Measurements from ENCODE around the gene DDX46.
"Not testable (repeated sequence)": the region's sequence is repeated elsewhere in the genome, so short reads cannot be mapped to it uniquely, and the experiment has no call there.

The DDX46 gene

GRCh38 chr5:134758504-134759341 is at the start of gene DDX46:
TSS of gene DDX46 (plus strand) at chr5:134758779. CDS start at chr5:134758939, 160 bp downstream.
- TF ChIP-seq CTCF (IDR thresholded peaks at IDR 0.05; ENCODE audit: low read depth, low read length), result peak; percentile 68
- DNase-seq (ENCODE audit: extremely low read depth, low read depth), result peak; percentile 61

- no peak for TF ChIP-seq CTCF (IDR thresholded peaks at IDR 0.05; ENCODE audit: low read depth, low read length)
- DNase-seq (ENCODE audit: extremely low read depth, low read depth), result no peak
These were observed 44.5 kb upstream of the DDX46 start for GRCh38 chr5:134714120-134714519.

- DNase-seq (ENCODE audit: extremely low read depth, low read depth), result no peak
- no peak for TF ChIP-seq CTCF (IDR thresholded peaks at IDR 0.05; ENCODE audit: low read depth, low read length)
These were observed 44.0 kb upstream of the DDX46 start for GRCh38 chr5:134714541-134714940.

- not testable (repeated sequence) for DNase-seq (ENCODE audit: extremely low read depth, low read depth)
These were observed 43.1 kb upstream of the DDX46 start for GRCh38 chr5:134715466-134715865.

GRCh38 chr5:134724872-134725271 is 33.7 kb upstream of the DDX46 start:
- no peak for TF ChIP-seq CTCF (IDR thresholded peaks at IDR 0.05; ENCODE audit: low read depth, low read length)

GRCh38 chr5:134732819-134733218 is 25.8 kb upstream of the DDX46 start:
- TF ChIP-seq CTCF (IDR thresholded peaks at IDR 0.05; ENCODE audit: low read depth, low read length), result no peak
- no peak for DNase-seq (ENCODE audit: extremely low read depth, low read depth)

More at GRCh38 chr5:134724872-134725271, 33.7 kb upstream of the DDX46 start:
- DNase-seq (ENCODE audit: extremely low read depth, low read depth), result no peak

GRCh38 chr5:134735243-134735642 is 23.3 kb upstream of the DDX46 start:
- no peak for DNase-seq (ENCODE audit: extremely low read depth, low read depth)
- no peak for TF ChIP-seq CTCF (IDR thresholded peaks at IDR 0.05; ENCODE audit: low read depth, low read length)
